Endometrium (tissue), 2 donors: ENCODE measurements around the gene NME1.

Experiments used
- FAIRE-seq: peaks from 2 replicates; lab custom pipeline; 2012; peaks lifted over from hg19 to GRCh38; lab: Jason Lieb, UNC
- donor health status: control.
- donor health status: control.

NME1 gene

GRCh38 chr17:51189628-51190027 lies 36.3 kb downstream of the NME1 start:
- FAIRE-seq, result no peak

GRCh38 chr17:51191895-51192294 lies 38.5 kb downstream of the NME1 start:
- no peak for FAIRE-seq

DNA sequence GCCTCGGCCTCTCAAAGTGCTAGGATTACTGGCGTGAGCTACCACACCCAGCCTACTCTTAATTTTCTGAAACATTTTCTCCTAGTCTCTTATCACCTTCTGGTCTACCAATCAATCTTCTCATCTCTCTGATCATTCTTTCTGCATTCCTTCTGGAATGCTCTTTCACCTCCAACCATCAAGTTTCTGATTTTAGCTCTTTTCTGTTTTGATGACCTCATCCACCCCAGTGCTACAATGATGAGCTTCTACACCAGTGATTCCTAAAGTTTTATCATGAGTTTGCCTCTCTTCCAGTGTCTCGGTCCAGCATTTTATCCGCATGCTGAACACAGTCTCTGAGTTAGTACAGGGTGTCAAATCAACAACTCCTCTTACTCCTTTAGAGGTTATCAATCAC lies 44.4 kb downstream of the NME1 start:
- FAIRE-seq, result no peak

DNA sequence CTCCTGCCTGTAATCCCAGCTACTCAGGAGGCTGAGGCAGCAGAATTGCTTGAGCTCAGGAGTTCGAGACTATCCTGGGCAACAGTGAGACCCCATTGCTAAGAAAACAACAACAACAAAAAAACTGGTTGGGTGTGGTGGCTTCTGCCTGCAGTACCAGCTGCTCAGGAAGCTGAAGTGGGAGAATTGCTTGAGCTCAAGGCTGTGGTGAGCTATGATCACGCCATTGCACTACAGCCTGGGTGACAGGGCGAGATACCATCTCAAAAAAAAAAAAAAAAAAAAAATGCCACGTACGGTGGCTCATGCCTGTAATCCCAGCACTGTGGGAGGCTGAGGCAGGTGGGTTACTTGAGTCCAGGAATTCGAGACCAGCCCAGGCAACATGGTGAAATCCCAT lies 46.9 kb downstream of the NME1 start:
- no peak for FAIRE-seq

DNA sequence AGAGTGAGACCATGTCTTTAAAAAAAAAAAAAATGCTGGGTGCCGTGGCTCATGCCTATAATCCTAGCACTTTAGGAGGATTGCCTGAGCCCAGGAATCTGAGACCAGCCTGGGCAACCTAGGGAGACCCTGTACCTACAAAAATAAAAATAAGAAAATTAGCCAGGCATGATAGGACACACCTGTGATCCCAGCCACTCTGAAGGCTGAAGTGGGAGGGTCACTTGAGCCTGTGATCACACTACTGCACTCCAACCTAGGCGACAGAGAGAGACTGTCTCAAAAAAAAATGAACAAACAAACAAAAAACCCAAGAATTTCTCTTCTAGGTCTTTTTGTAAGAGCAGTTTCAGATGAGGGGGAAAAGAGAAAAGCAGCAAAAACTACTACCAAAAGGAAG lies 47.5 kb downstream of the NME1 start:
- FAIRE-seq, result no peak

GRCh38 chr17:51203838-51204237 lies 50.5 kb downstream of the NME1 start:
- no peak for FAIRE-seq
